ENCODE results near the gene ESPNL.
A peak's percentile ranks its signal among the peaks of the same experiment; 100 is the strongest.

The ESPNL gene

GRCh38 chr2:238127165-238128060, 27.3 kb downstream of the ESPNL start:
- peak; percentile 85 for DNase-seq (ENCODE audit: low read depth)
- TF ChIP-seq POLR2A (IDR thresholded peaks at IDR 0.05; ENCODE audit: extremely low read depth, insufficient read length) (no peak), MAX (IDR thresholded peaks at IDR 0.05; ENCODE audit: low read depth, low read length) (no peak), CTCF (IDR thresholded peaks at IDR 0.05; ENCODE audit: low read depth, low read length) (no peak)
- no peak overlapping the region for H3K4me3 ChIP-seq (ENCODE audit: low read depth, low read length)

- TF ChIP-seq MYC (IDR thresholded peaks at IDR 0.05; ENCODE audit: low read depth, low read length) (no peak), MAX (IDR thresholded peaks at IDR 0.05; ENCODE audit: low read depth, low read length) (no peak), CTCF (IDR thresholded peaks at IDR 0.05; ENCODE audit: low read depth, low read length) (no peak), POLR2A (IDR thresholded peaks at IDR 0.05; ENCODE audit: extremely low read depth, insufficient read length) (no peak)
- H3K4me3 ChIP-seq (ENCODE audit: low read depth, low read length): no peak overlapping the region
- no peak for DNase-seq (ENCODE audit: low read depth)
These were observed 27.9 kb downstream of the ESPNL start for GRCh38 chr2:238128061-238128440.

GRCh38 chr2:238128534-238129001, 28.4 kb downstream of the ESPNL start:
- no peak overlapping the region for H3K4me3 ChIP-seq (ENCODE audit: low read depth, low read length)
- TF ChIP-seq POLR2A (IDR thresholded peaks at IDR 0.05; ENCODE audit: extremely low read depth, insufficient read length) (no peak), MYC (IDR thresholded peaks at IDR 0.05; ENCODE audit: low read depth, low read length) (no peak), CTCF (IDR thresholded peaks at IDR 0.05; ENCODE audit: low read depth, low read length) (no peak), MAX (IDR thresholded peaks at IDR 0.05; ENCODE audit: low read depth, low read length) (no peak)
- DNase-seq (ENCODE audit: low read depth): no peak

- TF ChIP-seq MAX (IDR thresholded peaks at IDR 0.05; ENCODE audit: low read depth, low read length) (no peak), MYC (IDR thresholded peaks at IDR 0.05; ENCODE audit: low read depth, low read length) (no peak), CTCF (IDR thresholded peaks at IDR 0.05; ENCODE audit: low read depth, low read length) (no peak), POLR2A (IDR thresholded peaks at IDR 0.05; ENCODE audit: extremely low read depth, insufficient read length) (no peak)
These were observed 29.2 kb downstream of the ESPNL start for GRCh38 chr2:238129166-238130010.

GRCh38 chr2:238130111-238130695, 30.1 kb downstream of the ESPNL start:
- TF ChIP-seq CTCF (IDR thresholded peaks at IDR 0.05; ENCODE audit: low read depth, low read length) (no peak), MYC (IDR thresholded peaks at IDR 0.05; ENCODE audit: low read depth, low read length) (no peak), POLR2A (IDR thresholded peaks at IDR 0.05; ENCODE audit: extremely low read depth, insufficient read length) (no peak), MAX (IDR thresholded peaks at IDR 0.05; ENCODE audit: low read depth, low read length) (no peak)
- no peak overlapping the region for H3K4me3 ChIP-seq (ENCODE audit: low read depth, low read length)
- no peak for DNase-seq (ENCODE audit: low read depth)

More at GRCh38 chr2:238129166-238130010, 29.2 kb downstream of the ESPNL start:
- no peak for DNase-seq (ENCODE audit: low read depth)
- H3K4me3 ChIP-seq (ENCODE audit: low read depth, low read length): no peak overlapping the region
